Hindlimb muscle (tissue), 1 donor: ENCODE measurements around the gene ASPRV1. TPM values are rescaled to one million over a fixed set of nuclear protein-coding genes. Genes with fewer than 3 reads are reported as not detected.
A peak's percentile ranks its signal among the peaks of the same experiment; 100 is the strongest.

Source experiments
- DNase-seq: peaks from one replicate; pipeline ENCODE4 v3.0.0-alpha.2; 2013
- polyA plus RNA-seq: library from polyadenylated mRNA; unstranded; fragments of 120-200 nt; gene quantifications from one replicate; pipeline ENCODE4 v1.2.1, GENCODE V29; 2013; ENCODE audit not compliant: insufficient read length

ASPRV1 gene
- polyA plus RNA-seq, 1 donor: 3.4 TPM

- DNase-seq: no peak
Observed at GRCh38 chr2:69937968-69938367, 23.5 kb downstream of the ASPRV1 start.

- no peak for DNase-seq
Observed at GRCh38 chr2:69936906-69937305, 24.5 kb downstream of the ASPRV1 start.

GRCh38 chr2:69935011-69935410 lies 26.4 kb downstream of the ASPRV1 start:
- no peak for DNase-seq

DNA sequence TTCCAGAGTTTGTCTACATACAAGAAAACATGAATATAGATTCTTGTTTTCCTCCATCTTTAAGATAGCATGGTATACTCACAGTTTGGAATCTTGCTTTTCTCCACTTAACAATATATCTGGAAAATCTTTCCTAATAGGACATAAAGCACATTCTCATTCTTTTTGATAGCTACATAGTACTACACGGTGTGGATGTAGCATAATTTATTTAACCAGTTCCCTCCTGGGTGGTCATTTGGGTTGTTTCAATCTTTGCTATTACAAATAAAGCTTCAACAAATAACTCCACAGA lies 26.9 kb downstream of the ASPRV1 start:
- no peak for DNase-seq

DNA sequence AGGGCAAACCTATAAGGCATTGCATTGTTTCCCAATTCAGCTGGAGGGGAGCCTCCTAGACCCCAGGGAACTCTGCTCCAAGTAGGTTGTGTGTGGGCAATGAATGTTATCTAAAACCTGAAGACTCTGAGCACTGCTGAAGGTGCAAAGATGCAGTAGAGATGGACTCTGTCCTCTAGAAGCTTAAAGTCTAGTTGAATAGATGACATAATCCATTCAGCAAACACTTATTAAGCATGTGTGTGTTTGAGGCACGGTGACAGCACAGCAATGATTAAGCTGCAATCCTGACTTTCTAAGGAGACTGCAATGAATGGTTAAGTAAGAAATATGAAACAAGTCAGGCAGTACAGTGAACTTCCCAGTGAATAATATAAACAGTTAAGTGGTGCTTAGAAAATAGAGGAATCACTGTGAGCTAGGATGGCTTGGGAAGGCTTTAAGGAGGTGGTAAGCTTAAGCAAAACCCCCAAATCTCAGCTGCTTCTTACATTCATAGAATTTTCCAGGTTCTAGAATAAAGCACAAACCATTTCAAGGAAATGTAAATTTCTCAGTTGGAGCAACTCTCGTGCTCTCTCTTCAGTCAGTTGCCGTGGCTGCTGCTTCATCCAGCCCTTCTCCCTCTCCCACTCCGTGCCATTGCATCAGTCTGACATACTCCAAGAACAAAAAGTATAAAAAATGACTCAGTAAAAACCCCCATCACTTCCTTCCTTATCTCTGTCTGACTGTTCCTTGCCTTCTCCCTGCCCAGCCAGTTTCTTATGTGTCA lies 27.4 kb downstream of the ASPRV1 start:
- no peak for DNase-seq

DNA sequence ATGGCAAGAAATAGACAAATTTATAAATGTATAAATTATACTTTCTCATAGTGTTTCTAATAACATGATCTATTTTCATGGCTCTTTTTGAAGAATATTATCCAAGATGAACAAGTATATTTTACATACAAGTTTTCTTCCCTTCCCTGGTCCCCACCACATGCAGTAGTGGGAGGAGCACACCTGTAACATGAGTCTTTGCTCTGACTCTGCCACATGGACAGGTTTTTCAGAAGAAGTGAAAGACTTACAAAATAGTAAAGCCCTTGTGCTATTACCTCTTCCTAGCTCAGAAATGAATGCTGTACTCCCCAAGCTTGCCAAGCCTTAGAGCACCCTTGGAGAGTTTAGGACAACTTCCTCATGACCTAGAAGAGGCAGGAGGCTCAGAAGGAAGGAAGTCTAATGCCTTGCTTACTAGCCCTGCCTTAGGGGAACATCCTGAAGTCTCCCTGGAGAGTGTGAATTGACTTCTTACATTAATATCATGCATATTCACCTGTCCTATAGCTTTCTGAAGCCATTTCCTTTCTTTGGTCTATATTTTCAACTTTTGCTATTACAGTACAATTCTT lies 28.1 kb downstream of the ASPRV1 start:
- no peak for DNase-seq

GRCh38 chr2:69932596-69932922 lies 28.9 kb downstream of the ASPRV1 start:
- DNase-seq: no peak

- DNase-seq: no peak
Observed at GRCh38 chr2:69931832-69932595, 29.4 kb downstream of the ASPRV1 start.

GRCh38 chr2:69926849-69927515 lies 34.4 kb downstream of the ASPRV1 start:
- no peak for DNase-seq

DNA sequence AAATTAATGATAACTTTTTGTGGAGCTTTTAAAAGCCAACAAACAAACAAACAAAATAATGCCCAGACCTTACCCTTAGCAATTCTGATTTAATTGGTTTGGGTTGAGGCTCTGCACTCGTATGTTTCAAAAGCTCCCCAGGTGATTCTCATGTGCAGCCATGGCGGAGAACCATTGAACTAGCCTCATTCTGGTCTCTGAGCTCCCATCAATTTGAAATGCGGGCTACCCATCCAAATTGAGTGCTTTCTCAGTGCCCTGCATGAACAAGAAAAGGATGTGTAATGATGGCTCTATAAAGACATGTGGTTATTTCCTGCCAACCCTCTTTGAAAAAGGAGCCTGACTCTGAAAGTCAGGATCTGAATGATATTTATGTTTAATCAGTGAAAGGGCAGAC lies 38.3 kb downstream of the ASPRV1 start:
- DNase-seq: no peak

GRCh38 chr2:69918401-69918800 lies 43.0 kb downstream of the ASPRV1 start:
- DNase-seq: no peak

GRCh38 chr2:69917852-69918251 lies 43.6 kb downstream of the ASPRV1 start:
- no peak for DNase-seq

DNA sequence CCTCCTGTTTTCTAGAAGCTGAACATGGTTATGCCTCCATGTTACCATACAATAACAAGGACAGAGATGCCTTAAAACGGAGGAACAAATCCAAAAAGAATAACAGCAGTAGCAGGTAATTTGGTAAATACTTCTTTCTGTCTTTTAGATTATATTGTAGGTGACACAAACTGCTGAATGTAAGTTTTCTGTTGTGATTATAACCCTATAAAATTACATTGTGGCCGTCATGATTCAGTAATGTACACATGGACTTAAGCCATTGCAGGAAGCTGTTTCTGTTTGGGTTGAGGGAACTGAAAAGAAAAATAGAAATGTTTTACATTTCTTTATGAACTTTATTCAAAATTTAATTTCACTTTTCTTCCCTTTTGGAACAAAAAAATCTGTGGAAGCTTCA lies 45.3 kb downstream of the ASPRV1 start:
- DNase-seq: no peak

GRCh38 chr2:69914950-69915945 lies 46.2 kb downstream of the ASPRV1 start, which contains the start of gene MXD1:
TSS of gene MXD1 (plus strand) at chr2:69915109. CDS start at chr2:69915331, 222 bp downstream.
- DNase-seq: no peak

DNA sequence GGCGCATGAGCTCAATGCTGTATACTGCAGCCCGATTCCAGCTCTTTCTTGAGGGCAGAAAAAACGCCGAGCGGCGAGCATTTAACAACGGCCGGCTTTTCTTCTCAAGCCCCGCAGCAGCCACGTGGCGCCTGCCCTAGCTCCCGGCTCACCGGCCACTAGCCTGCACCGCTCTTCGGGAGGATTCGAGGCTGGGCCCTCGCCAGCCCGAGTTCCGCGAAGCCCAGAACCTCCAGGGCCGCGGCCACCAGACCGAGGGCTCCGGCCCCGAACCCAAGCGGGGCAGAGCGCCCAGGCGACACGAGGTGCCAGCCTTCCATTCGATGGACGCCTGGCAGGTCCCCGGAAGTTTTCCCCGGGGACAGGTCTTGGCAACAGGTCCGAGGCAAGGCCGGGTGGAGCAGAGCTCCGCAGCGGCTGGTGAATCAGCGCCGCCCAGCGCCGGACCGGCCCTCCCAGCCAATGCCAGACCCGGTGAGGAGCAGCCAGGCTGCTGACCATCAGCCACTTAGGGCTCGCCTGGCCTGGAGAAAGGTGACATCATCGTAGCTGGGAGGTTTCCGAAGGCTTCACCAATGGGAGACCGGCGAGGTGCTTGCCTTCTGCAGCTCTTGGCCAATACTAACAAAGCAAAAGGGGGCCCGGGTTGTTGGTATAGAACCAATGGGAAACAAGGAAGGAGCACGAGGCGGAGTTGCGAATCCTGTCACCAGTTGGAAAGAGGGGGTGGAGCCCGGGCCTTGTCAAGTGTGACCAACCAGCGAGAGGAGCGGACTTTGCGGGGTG lies 47.1 kb downstream of the ASPRV1 start:
- peak; percentile 100 for DNase-seq

- no peak for DNase-seq
Observed at GRCh38 chr2:69911985-69912563, 49.4 kb downstream of the ASPRV1 start.
